HL-60/S4 (cell line): ENCODE data around the gene FOXP4.

Experiments used
- in situ Hi-C: fragments of 300-500 bp; cut with MboI; formaldehyde crosslinking; loops from 2 replicates; pipeline ENCODE4 v1.14.3; 2022; ENCODE audit warnings: low sequenced_read_pairs

FOXP4 gene

GRCh38 chr6:41581381-41581991 lies 35.3 kb downstream of the FOXP4 start:
- in situ Hi-C loops = loop anchor here (10.0 kb wide), 1 partner anchor 117 kb away; no protein-coding TSS in a partner anchor

DNA sequence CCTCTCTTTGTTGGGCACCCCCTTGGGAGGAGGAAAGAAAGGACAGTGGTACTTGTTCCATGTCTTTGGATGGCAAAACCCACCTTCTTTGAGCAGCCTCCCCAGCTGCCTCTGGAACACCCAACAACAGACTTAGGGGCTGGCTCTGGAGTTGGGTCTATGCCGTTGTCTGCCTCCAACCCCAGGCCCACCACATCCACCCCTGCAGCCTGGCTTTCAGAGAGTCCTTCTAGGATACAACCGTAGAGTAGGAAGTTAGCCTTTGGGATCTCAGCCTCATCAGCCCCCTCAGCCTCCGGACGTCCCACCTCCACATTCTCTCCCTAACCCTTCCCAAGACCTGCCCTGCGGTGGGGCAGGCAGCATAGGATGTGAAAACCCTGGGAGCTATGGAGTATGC lies 36.4 kb downstream of the FOXP4 start:
- in situ Hi-C loops = loop anchor here (10.0 kb wide), 1 partner anchor 118 kb away; no protein-coding TSS in a partner anchor

DNA sequence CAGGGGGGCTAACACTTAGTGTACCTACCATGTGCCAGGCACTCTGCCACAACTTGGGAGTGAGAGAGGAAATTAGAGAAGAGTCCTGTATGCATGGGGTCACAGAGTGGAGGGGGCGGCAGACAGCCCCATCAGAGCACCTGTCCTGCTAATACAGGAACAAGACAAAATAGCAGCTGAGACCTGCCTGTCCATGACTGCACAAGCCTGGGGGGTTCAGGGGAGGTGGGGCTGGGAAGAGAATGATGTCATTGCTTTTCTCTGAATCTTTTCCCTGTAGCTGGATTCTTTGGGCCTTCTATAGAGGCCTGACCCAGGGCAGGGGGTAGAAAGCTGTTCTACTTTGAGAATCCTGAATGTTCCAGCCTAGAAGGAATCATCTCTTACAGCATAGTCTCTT lies 37.4 kb downstream of the FOXP4 start:
- in situ Hi-C loops = loop anchor here (10.0 kb wide), 1 partner anchor 119 kb away; no protein-coding TSS in a partner anchor

- in situ Hi-C loops = loop anchor here (10.0 kb wide), 1 partner anchor 119 kb away; no protein-coding TSS in a partner anchor
Measured at GRCh38 chr6:41584205-41584604, 38.0 kb downstream of the FOXP4 start.

DNA sequence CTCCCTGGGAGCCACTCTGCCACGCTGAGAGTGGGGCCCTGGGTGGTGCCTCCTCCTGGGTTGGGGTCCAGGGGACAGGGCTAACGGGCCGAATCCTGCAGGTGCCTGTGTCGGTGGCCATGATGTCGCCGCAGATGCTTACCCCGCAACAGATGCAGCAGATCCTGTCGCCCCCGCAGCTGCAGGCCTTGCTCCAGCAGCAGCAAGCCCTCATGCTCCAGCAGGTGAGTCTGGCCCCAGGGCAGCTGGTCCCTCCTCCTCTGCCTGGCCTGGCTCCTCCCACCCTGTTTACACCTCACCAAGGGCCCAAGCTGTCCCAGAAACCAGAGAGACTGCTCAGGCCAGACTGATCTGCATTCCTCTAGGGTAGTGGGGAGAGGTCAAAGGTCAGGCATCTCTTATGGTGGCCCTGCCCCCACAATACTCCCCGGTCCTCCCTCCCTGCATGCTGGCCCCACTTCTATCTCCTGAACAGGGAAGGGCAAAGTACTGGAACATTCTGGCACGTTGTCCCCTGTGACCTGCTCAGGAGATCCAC lies 38.6 kb downstream of the FOXP4 start:
- in situ Hi-C loops = loop anchor here (10.0 kb wide), 1 partner anchor 120 kb away; no protein-coding TSS in a partner anchor

GRCh38 chr6:41585605-41586004 lies 39.4 kb downstream of the FOXP4 start:
- in situ Hi-C loops = loop anchor here (10.0 kb wide), 1 partner anchor 121 kb away; no protein-coding TSS in a partner anchor

- in situ Hi-C loops = loop anchor here (10.0 kb wide), 1 partner anchor 122 kb away; no protein-coding TSS in a partner anchor
Measured at GRCh38 chr6:41586252-41587007, 40.2 kb downstream of the FOXP4 start.

GRCh38 chr6:41587131-41587879 lies 41.1 kb downstream of the FOXP4 start:
- in situ Hi-C loops = loop anchor here (10.0 kb wide), 1 partner anchor 123 kb away; no protein-coding TSS in a partner anchor

GRCh38 chr6:41588111-41588510 lies 41.9 kb downstream of the FOXP4 start:
- in situ Hi-C loops = loop anchor here (10.0 kb wide), 1 partner anchor 123 kb away; no protein-coding TSS in a partner anchor

- in situ Hi-C loops = loop anchor here (10.0 kb wide), 1 partner anchor 124 kb away; no protein-coding TSS in a partner anchor
Measured at GRCh38 chr6:41589223-41589622, 43.0 kb downstream of the FOXP4 start.

- in situ Hi-C loops = loop anchor here (10.0 kb wide), 1 partner anchor 125 kb away; no protein-coding TSS in a partner anchor
Measured at GRCh38 chr6:41589636-41590622, 43.7 kb downstream of the FOXP4 start.

- in situ Hi-C loops = no loop called here
Measured at GRCh38 chr6:41591122-41591521, 44.9 kb downstream of the FOXP4 start.

DNA sequence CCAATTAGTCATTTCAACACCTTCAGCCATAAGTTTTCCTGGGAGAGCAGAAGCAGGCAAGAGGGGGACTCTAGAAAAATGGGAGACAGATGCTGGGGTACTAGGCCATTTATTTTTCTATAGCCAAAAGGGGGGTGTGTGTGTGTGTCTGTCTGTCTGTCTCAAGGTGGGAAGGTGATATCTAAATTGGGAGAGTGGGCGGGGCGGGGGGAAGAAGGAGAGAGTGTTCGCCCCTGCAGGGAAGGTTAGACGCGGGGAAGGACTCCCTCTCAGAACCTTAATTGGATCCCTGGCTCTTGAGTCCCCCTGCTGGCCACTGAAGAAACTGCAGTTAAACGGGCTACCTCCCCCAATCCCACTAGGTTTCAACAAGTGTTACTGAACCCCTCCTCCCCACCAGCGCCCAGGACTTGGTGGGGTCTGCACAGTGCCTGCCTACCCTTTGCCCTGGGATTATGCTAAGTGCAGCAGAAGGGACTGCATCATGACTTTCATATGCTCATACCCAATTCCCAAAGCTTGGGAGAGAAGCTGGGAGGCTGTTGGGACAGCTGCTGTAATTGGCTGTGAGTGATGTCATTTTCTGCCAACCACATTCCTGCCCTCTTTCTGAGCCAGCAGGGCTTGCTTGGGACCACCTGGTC lies 45.8 kb downstream of the FOXP4 start:
- in situ Hi-C loops = no loop called here

DNA sequence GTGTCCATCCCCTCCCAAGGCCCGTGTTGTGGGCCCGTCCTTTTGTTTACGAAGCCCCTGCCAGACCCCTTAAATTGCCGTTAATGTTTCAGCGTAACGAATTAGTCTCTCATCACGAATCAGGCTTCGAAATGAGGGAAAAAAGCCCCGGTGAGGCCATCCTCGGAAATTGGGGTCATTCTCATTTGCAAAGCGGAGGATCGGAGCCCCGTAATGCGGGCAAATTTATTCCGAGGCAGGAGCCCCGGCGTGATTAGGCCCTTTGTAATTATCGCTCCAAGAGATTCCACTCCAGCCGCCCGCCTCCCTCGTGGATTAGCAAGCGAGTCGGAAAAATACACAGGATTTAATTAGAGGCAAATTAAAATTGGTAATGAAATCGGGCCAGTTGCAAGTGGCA lies 47.2 kb downstream of the FOXP4 start:
- in situ Hi-C loops = no loop called here

GRCh38 chr6:41593839-41594238 lies 47.7 kb downstream of the FOXP4 start:
- in situ Hi-C loops = no loop called here

GRCh38 chr6:41594326-41594725 lies 48.1 kb downstream of the FOXP4 start:
- in situ Hi-C loops = no loop called here

DNA sequence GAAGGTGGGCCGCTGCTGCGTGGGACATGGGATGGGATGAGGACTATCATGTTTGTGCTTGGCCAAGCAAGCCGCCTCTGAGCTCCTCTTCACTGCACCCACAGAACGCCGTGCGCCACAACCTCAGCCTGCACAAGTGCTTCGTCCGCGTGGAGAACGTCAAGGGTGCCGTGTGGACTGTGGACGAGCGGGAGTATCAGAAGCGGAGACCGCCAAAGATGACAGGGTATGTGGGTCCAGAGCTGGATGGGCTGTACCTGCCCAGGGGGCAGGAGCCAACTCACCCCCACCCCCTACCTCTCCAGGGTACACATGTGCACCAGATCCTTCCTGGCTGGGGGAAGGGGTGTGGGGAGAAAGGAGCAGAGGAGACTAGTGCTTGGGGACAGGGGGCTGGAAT lies 48.6 kb downstream of the FOXP4 start:
- in situ Hi-C loops = no loop called here

GRCh38 chr6:41595166-41595565 lies 49.0 kb downstream of the FOXP4 start:
- in situ Hi-C loops = no loop called here

GRCh38 chr6:41596096-41596685 lies 50.0 kb downstream of the FOXP4 start:
- in situ Hi-C loops = no loop called here
